K562 (cell line): ENCODE results near the gene RAB32. TPM values are rescaled to one million over a fixed set of nuclear protein-coding genes. Genes with fewer than 3 reads are reported as not detected.

Source experiments
- CGGBP1 ChIP-seq: fragments of 250-450 bp; sonication (Bioruptor Pico); IDR thresholded peaks from 2 replicates; pipeline ENCODE4 v1.9.0; 2021; ENCODE audit warnings: mild to moderate bottlenecking
- ELF1 ChIP-seq: fragments of 200-800 bp; sonication (Bioruptor generic); IDR thresholded peaks from 2 replicates; pipeline ENCODE4 v1.6.1; 2016; ENCODE audit warnings: missing genetic modification characterization, missing compliant biosample characterization
- HNRNPL ChIP-seq: fragments of 200-400 bp; formaldehyde crosslinking; IDR thresholded peaks from 2 replicates; pipeline ENCODE4 v1.6.1; 2017; ENCODE audit warnings: low read depth, mild to moderate bottlenecking, low read length
- KAT7 ChIP-seq: sonication (generic); formaldehyde crosslinking; IDR thresholded peaks from 2 replicates; pipeline ENCODE4 v1.8.0; 2022; ENCODE audit warnings: missing genetic modification reagents, mild to moderate bottlenecking, borderline replicate concordance
- NONO ChIP-seq, 2 experiments: fragments of 200-400 bp in 1 of 2; fragments of 450-650 bp in 1 of 2; formaldehyde crosslinking in 1 of 2; IDR thresholded peaks; 2 replicates each; pipeline ENCODE4 v1.6.1; 2017; ENCODE audit warnings: low read depth in 2 of 2, mild to moderate bottlenecking in 2 of 2, moderate library complexity in 2 of 2, low read length in 1 of 2
- SIN3B ChIP-seq: fragments of 450-650 bp; IDR thresholded peaks from 2 replicates; pipeline ENCODE4 v1.6.1; 2017; ENCODE audit warnings: low read depth, mild to moderate bottlenecking, moderate library complexity
- ZBTB2 ChIP-seq: fragments of 450-650 bp; IDR thresholded peaks from 2 replicates; pipeline ENCODE4 v1.6.1; 2016; ENCODE audit warnings: antibody characterized with exemption
- ZBTB40 ChIP-seq, 2 experiments: fragments of 450-650 bp in 1 of 2; sonication (generic) in 1 of 2; formaldehyde crosslinking in 1 of 2; IDR thresholded peaks; 2 replicates each; pipeline versions ENCODE4 v1.7.1 to v1.9.0; 2016 to 2022; ENCODE audit warnings: inconsistent platforms in 1 of 2, mild to moderate bottlenecking in 1 of 2, missing genetic modification reagents in 1 of 2
- ZNF133 ChIP-seq: fragments of 250-450 bp; sonication (Bioruptor Pico); IDR thresholded peaks from 2 replicates; pipeline ENCODE4 v1.4.0; 2020; ENCODE audit warnings: mild to moderate bottlenecking
- ZNF41 ChIP-seq: fragments of 250-450 bp; sonication (Bioruptor Pico); conservative IDR thresholded peaks from 2 replicates; pipeline ENCODE4 v1.4.0; 2020; ENCODE audit warnings: mild to moderate bottlenecking
- polyA plus RNA-seq, 8 experiments: library from polyadenylated mRNA; depleted of rRNA in 4 of 8; stranded (reverse) in 5 of 8; unstranded in 3 of 8; fragments of >200 nt; fragmentation: Nextera tagmentation in 2 of 8; fragmentation: Illumina TruSeq in 1 of 8; extraction: Ambion mirVana in 2 of 8; extraction: Trizol in 1 of 8; gene quantifications; 2 replicates each; pipeline versions ENCODE4 v1.2.1 to v1.2.3, GENCODE V29; 2011 to 2014; ENCODE audit warnings: inconsistent platforms in 1 of 8, missing spikeins in 1 of 8
- total RNA-seq, 7 experiments: library from RNA; depleted of rRNA in 6 of 7; stranded (reverse); fragments of >200 nt in 6 of 7; fragmentation: Illumina TruSeq in 2 of 7; extraction: Trizol in 2 of 7; gene quantifications; 2 replicates each; pipeline versions ENCODE4 v1.2.1 to v1.2.3, GENCODE V29; 2011 to 2021; ENCODE audit warnings: low replicate concordance in 1 of 7
- TF ChIP-seq, protein P1 (sequence below), 2 experiments: fragments of 450-650 bp; IDR thresholded peaks; 2 replicates each; pipeline ENCODE4 v1.6.1; 2016
- TF ChIP-seq, protein P2 (sequence below): fragments of 450-650 bp; formaldehyde crosslinking; IDR thresholded peaks from 2 replicates; pipeline ENCODE4 v1.4.0; 2020; ENCODE audit warnings: mild to moderate bottlenecking, moderate library complexity

RAB32 gene
- total and polyA plus RNA-seq, 9 of the 15 experiments (the other 6 are each of a cell fraction or from before 2014, with no cell fraction given) = 2.5 to 16.6 (median 11.0) TPM

DNA sequence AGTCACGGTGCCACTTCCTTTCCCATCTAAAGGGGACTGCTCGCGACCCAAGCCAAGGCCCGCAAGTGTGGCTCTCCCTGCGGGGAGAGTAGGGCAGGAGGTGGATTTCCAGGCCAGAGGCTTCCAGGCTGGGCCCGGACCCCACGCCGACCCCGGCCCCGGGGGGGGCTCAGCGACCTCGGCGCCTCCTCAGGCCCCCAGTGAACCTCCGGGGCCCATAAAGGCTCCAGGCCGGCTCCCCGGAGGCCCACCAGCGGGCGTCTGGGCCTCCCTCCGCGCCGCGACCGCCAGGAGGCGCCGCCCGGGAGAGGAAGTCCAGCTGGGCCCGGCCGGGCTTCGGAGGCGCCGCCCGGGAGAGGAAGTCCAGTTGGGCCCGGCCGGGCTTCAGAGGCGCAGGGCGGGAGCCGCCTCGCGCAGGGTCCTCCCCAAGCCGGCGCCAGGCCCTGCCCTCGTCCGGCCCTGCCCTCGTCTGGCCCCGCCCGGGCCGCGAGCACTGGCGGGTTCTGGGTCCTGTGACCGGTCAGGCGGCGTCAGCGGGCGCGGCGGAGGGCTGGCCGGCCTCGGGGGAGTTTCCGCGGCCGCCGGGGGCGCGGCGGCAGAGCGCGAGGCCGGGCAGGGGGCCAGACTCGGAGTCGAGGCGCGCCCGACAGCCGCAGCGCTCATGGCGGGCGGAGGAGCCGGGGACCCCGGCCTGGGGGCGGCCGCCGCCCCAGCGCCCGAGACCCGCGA is at the start of gene RAB32 (continued):
- TF ChIP-seq ZBTB40 (IDR thresholded peaks at IDR 0.05) (peak; percentile 53), ZBTB40 (CRISPR knock-in tag; IDR thresholded peaks at IDR 0.05) (no peak), ZNF133 (CRISPR knock-in tag) (0 out of 2 replicates have a peak, but pooled peaks have one; percentile 80), KAT7 (peak; percentile 63; the same call in 1 of the 2 replicates), CGGBP1 (CRISPR knock-in tag) (no peak), HNRNPL (peak; percentile 45; the same call in 1 of the 2 replicates), ZBTB2 (no peak), ELF1 (peak; percentile 84), SIN3B (peak; percentile 45), ZNF41 (0 out of 2 replicates have a peak, but pooled peaks have one; percentile 31), NONO (IDR thresholded peaks at IDR 0.05; ENCODE audit: low read depth in 2 of 2, low read length in 1 of 2) (peak; percentile 65 to 68; a peak in 2 of 4 replicates)
- TF ChIP-seq, protein P1, sequence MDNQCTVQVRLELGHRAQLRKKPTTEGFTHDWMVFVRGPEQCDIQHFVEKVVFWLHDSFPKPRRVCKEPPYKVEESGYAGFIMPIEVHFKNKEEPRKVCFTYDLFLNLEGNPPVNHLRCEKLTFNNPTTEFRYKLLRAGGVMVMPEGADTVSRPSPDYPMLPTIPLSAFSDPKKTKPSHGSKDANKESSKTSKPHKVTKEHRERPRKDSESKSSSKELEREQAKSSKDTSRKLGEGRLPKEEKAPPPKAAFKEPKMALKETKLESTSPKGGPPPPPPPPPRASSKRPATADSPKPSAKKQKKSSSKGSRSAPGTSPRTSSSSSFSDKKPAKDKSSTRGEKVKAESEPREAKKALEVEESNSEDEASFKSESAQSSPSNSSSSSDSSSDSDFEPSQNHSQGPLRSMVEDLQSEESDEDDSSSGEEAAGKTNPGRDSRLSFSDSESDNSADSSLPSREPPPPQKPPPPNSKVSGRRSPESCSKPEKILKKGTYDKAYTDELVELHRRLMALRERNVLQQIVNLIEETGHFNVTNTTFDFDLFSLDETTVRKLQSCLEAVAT (IDR thresholded peaks at IDR 0.05) = peak in 1 of 2 experiments; percentile 28; a peak in 1 of 4 replicates
- TF ChIP-seq, protein P2, sequence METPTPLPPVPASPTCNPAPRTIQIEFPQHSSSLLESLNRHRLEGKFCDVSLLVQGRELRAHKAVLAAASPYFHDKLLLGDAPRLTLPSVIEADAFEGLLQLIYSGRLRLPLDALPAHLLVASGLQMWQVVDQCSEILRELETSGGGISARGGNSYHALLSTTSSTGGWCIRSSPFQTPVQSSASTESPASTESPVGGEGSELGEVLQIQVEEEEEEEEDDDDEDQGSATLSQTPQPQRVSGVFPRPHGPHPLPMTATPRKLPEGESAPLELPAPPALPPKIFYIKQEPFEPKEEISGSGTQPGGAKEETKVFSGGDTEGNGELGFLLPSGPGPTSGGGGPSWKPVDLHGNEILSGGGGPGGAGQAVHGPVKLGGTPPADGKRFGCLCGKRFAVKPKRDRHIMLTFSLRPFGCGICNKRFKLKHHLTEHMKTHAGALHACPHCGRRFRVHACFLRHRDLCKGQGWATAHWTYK (CRISPR knock-in tag) = peak; percentile 72; the same call in 1 of the 2 replicates
